Activated CD4-positive, alpha-beta T cell treated with anti-CD3 and anti-CD28 coated beads, Interleukin-2, amount 10 ng/mL, durations not matched to agents 24 days and 14 days (primary cell): ENCODE results near the gene TAB2. TPM values are rescaled to one million over a fixed set of nuclear protein-coding genes. Genes with fewer than 3 reads are reported as not detected.

ENCODE experiments used
- DNase-seq: peaks from one replicate; pipeline ENCODE4 v3.0.0; 2022
- H3K27ac Mint-ChIP-seq: one replicate; pipeline ENCODE4 v1.8.0; 2022; ENCODE audit warnings: mild to moderate bottlenecking, mixed read lengths
- H3K27me3 Mint-ChIP-seq: one replicate; pipeline ENCODE4 v1.8.0; 2022; ENCODE audit warnings: mixed read lengths
- H3K36me3 Mint-ChIP-seq: one replicate; pipeline ENCODE4 v1.8.0; 2022; ENCODE audit warnings: low read depth, mild to moderate bottlenecking, mixed read lengths
- H3K4me1 Mint-ChIP-seq: one replicate; pipeline ENCODE4 v1.8.0; 2021; ENCODE audit warnings: mixed read lengths
- H3K4me3 Mint-ChIP-seq: one replicate; pipeline ENCODE4 v1.8.0; 2022; ENCODE audit warnings: mild to moderate bottlenecking, moderate library complexity, mixed read lengths
- H3K9me3 Mint-ChIP-seq: one replicate; pipeline ENCODE4 v1.8.0; 2021; ENCODE audit warnings: mixed read lengths
- intact Hi-C: fragments of 100-400 bp; cut with micrococcal nuclease; formaldehyde crosslinking; loops from one replicate; pipeline ENCODE4 v1.15.1; 2023
- total RNA-seq: library from RNA; stranded (reverse); gene quantifications from 2 replicates; pipeline ENCODE4 v1.2.3, GENCODE V29; 2022

The TAB2 gene
- total RNA-seq, 1 donor from 2014 or later = 136 TPM

DNA sequence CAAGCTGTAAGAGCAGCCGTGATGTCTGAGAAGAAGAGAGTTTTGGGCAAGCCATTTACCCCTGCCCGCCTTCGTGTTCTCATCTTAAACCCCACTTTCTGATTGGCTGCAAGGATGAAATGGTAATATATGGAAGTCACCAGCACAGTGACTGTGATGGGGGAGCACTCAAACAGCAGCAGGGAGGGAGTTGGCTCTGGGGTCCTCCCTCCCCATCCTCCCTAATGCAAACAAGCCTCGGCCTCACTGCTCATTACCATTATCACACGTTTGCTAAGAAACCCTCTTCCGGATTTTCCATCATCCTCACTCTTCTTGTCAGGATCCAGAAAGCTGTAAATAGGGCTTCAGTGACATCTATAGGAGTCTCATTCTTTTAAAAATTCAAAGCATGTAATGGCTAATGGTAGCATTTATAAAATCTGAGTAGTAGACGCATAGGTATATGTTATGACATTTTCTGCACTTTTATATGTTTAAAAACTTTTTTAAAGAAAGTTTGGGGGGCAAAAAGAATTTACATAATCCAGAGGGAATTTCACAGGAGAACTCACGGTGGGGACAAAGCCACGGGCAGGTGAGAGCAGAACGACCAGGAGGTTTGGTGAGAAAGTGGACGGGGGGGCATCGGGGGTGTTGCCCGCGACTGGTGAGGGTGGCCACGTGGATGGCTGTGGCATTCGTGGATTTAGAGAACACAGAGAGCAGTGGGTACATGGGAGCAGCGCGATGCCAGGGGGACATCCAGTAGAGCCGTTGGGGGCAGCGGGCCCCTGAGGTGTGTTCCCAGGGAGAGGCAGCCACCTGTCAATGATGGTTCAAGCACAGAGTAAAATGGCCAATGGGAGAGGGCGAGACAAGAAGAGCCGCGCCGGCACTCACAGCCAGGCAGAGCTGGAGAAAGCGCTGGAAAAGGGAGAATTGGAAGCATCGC lies 112.2 kb downstream of the TAB2 start:
- Mint-ChIP-seq H3K27me3 (no peaks in the 10 kb centered on the region), H3K4me1 (peaks cover 14% of the 10 kb centered on the region), H3K36me3 (peaks cover 4% of the 10 kb centered on the region), H3K9me3 (no peaks in the 10 kb centered on the region), H3K4me3 (no peak overlapping the region), H3K27ac (no peak overlapping the region)
- DNase-seq = no peak
- intact Hi-C loops = loop anchor here (5.0 to 10.0 kb wide), 2 partner anchors 197 to 865 kb away; no protein-coding TSS in a partner anchor

- peaks cover 16% of the 10 kb centered on the region for H3K4me1 Mint-ChIP-seq
- no peaks in the 10 kb centered on the region for H3K27me3 Mint-ChIP-seq
- peak overlapping the region; percentile 69 for H3K4me3 Mint-ChIP-seq
- H3K9me3 Mint-ChIP-seq = no peaks in the 10 kb centered on the region
- intact Hi-C loops = loop anchor here (1.0 to 10.0 kb wide), 5 partner anchors 85 to 867 kb away; no protein-coding TSS in a partner anchor
- DNase-seq = peak; percentile 97
- H3K36me3 Mint-ChIP-seq = peaks cover 4% of the 10 kb centered on the region
- peak overlapping the region; percentile 92 for H3K27ac Mint-ChIP-seq
Measured at GRCh38 chr6:149431905-149432775, 114.6 kb downstream of the TAB2 start.

GRCh38 chr6:149433405-149433804 lies 115.9 kb downstream of the TAB2 start:
- H3K27me3 Mint-ChIP-seq = no peaks in the 10 kb centered on the region
- DNase-seq = no peak
- H3K9me3 Mint-ChIP-seq = no peaks in the 10 kb centered on the region
- H3K27ac Mint-ChIP-seq = no peak overlapping the region
- intact Hi-C loops = loop anchor here (2.0 to 10.0 kb wide), 3 partner anchors 83 to 869 kb away; no protein-coding TSS in a partner anchor
- H3K4me1 Mint-ChIP-seq = peaks cover 19% of the 10 kb centered on the region
- H3K36me3 Mint-ChIP-seq = peaks cover 2% of the 10 kb centered on the region
- H3K4me3 Mint-ChIP-seq = no peak overlapping the region

DNA sequence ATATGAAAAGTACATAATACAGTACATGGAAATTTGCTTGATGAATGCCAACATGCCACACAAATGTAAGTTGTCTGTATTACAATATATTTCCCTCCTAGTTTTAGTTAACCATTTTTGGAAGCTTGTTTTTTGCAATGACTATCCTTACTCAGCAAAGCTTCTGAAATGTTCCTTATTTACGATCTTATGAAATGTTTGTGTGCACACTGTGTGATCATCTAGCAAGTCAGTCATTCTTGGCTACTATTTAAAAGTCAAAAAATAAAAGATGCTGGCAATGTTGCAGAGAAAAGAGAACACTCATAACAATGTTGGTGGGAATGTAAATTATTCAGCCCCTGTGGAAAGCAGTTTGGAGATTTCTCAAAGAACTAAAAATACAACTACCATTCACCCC lies 116.4 kb downstream of the TAB2 start:
- DNase-seq = no peak

DNA sequence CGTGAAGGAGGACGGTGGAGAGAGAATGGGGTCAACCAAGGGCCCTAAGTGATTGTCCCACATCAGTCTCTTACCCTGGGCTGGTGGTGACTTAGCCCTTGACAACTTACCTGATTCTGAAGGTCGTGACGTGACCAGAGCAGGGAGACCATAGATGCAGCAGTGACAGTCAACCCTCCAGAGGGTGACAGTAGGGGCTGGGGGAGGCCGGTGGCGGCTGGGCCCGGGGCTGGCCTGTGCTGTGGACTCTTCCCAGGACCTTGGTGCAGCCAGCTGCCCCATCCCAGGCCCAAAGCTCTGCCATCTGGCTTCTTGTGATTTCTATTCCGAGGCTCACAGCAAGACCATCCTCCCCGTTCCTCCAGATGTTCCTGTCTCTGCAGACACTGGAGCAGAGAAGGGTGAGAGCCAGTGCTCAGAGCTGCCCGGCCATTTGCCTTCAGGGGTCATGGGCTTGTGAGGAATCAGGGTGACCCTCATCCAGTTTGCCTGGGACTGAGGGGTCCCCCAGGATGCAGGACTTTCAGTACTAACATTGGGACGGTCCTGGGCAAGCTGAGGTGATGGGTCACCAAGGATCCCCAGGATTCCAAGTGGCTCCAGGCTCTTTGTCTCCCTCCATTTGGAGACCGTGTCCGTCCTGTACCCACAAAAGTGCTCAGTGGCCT lies 118.5 kb downstream of the TAB2 start:
- H3K4me1 Mint-ChIP-seq = peaks cover 19% of the 10 kb centered on the region
- DNase-seq = no peak
- no peaks in the 10 kb centered on the region for H3K27me3 Mint-ChIP-seq
- H3K27ac Mint-ChIP-seq = no peak overlapping the region
- intact Hi-C loops = loop anchor here (10.0 kb wide), 1 partner anchor 871 kb away; no protein-coding TSS in a partner anchor
- no peaks in the 10 kb centered on the region for H3K9me3 Mint-ChIP-seq
- H3K36me3 Mint-ChIP-seq = no peaks in the 10 kb centered on the region
- H3K4me3 Mint-ChIP-seq = no peak overlapping the region

More for the DNA sequence above, 116.4 kb downstream of the TAB2 start:
- Mint-ChIP-seq H3K27me3 (no peaks in the 10 kb centered on the region), H3K4me1 (peaks cover 16% of the 10 kb centered on the region), H3K36me3 (no peaks in the 10 kb centered on the region), H3K9me3 (no peaks in the 10 kb centered on the region), H3K4me3 (no peak overlapping the region), H3K27ac (no peak overlapping the region)
- intact Hi-C loops = loop anchor here (2.0 to 10.0 kb wide), 3 partner anchors 83 to 869 kb away; no protein-coding TSS in a partner anchor

DNA sequence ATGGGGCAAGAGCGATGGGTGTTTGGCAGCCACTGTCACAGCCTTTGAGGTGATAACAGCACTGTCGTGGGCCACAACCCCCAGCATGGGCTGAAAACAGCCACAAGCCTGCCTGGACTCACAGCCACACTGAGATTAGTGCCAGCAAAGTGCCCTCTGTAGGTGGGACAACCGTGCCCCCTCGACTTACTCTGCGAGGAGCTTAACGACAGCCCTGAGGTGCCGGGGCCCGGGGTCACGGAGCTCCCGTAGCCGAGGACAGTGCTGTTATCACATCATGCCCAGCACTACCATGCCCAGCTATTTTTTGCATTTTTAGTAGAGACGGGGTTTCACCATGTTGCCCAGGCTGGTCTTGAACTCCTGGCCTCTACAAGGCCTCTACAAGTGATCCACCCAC lies 119.1 kb downstream of the TAB2 start:
- Mint-ChIP-seq H3K36me3 (no peaks in the 10 kb centered on the region), H3K27ac (no peak overlapping the region), H3K4me1 (peaks cover 19% of the 10 kb centered on the region), H3K27me3 (no peaks in the 10 kb centered on the region), H3K9me3 (no peaks in the 10 kb centered on the region), H3K4me3 (no peak overlapping the region)
- no peak for DNase-seq
- intact Hi-C loops = loop anchor here (10.0 kb wide), 1 partner anchor 872 kb away; no protein-coding TSS in a partner anchor

GRCh38 chr6:149437212-149437611 lies 119.7 kb downstream of the TAB2 start:
- Mint-ChIP-seq H3K27ac (no peak overlapping the region), H3K4me3 (no peak overlapping the region), H3K27me3 (no peaks in the 10 kb centered on the region), H3K36me3 (no peaks in the 10 kb centered on the region), H3K9me3 (no peaks in the 10 kb centered on the region), H3K4me1 (peaks cover 16% of the 10 kb centered on the region)
- intact Hi-C loops = loop anchor here (10.0 kb wide), 1 partner anchor 872 kb away; no protein-coding TSS in a partner anchor
- no peak for DNase-seq

DNA sequence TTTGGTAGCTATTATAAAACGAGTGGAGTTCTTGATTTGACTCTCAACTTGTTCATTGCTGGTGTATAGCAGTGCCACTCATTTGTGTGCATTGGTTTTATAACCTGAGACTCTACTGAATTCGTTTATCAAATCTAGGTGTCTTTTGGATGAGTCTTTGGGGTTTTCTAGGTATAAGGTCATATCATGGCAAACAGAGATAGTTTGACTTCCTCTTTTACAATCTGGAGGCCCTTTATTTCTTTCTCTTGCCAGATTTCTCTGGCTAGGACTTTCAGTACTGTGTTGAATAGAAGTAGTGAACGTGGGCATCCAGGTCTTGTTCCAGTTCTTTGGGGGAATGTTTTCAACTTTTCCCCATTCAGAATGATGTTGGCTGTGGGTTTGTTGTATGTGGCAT lies 121.3 kb downstream of the TAB2 start:
- no peaks in the 10 kb centered on the region for H3K9me3 Mint-ChIP-seq
- no peaks in the 10 kb centered on the region for H3K27me3 Mint-ChIP-seq
- no peaks in the 10 kb centered on the region for H3K36me3 Mint-ChIP-seq
- H3K4me1 Mint-ChIP-seq = peaks cover 14% of the 10 kb centered on the region
- DNase-seq = no peak
- peak overlapping the region; percentile 18 for H3K27ac Mint-ChIP-seq
- H3K4me3 Mint-ChIP-seq = no peak overlapping the region
- intact Hi-C loops = loop anchor here (10.0 kb wide), 1 partner anchor 874 kb away; no protein-coding TSS in a partner anchor

DNA sequence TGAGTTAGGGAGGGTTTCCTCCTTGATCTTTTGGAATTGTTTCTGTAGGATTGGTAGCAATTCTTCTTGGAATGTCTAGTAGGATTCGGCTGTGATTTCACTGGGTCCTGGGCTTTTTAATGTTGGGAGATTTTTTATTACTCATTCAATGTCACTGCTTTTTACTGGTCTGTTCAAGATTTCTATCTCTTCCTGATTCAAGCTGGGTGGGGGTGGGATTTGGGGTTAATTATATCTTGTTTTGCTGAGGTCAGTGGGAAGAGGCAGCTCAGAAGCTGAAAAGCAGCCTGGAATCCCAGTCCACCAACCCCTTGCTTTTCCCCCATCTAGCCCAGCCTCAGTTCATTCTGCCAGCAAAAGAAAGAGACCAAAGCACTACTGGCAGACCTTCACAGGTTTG lies 122.1 kb downstream of the TAB2 start:
- H3K27ac Mint-ChIP-seq = no peak overlapping the region
- H3K27me3 Mint-ChIP-seq = no peaks in the 10 kb centered on the region
- no peak overlapping the region for H3K4me3 Mint-ChIP-seq
- no peaks in the 10 kb centered on the region for H3K9me3 Mint-ChIP-seq
- H3K4me1 Mint-ChIP-seq = peaks cover 16% of the 10 kb centered on the region
- DNase-seq = no peak
- intact Hi-C loops = loop anchor here (10.0 kb wide), 1 partner anchor 875 kb away; no protein-coding TSS in a partner anchor
- peaks cover 3% of the 10 kb centered on the region for H3K36me3 Mint-ChIP-seq

- no peak for DNase-seq
- no peaks in the 10 kb centered on the region for H3K9me3 Mint-ChIP-seq
- H3K27me3 Mint-ChIP-seq = no peaks in the 10 kb centered on the region
- H3K4me3 Mint-ChIP-seq = no peak overlapping the region
- H3K27ac Mint-ChIP-seq = no peak overlapping the region
- peaks cover 17% of the 10 kb centered on the region for H3K4me1 Mint-ChIP-seq
- intact Hi-C loops = no loop called here
- peaks cover 4% of the 10 kb centered on the region for H3K36me3 Mint-ChIP-seq
Measured at GRCh38 chr6:149440735-149441671, 123.5 kb downstream of the TAB2 start.

DNA sequence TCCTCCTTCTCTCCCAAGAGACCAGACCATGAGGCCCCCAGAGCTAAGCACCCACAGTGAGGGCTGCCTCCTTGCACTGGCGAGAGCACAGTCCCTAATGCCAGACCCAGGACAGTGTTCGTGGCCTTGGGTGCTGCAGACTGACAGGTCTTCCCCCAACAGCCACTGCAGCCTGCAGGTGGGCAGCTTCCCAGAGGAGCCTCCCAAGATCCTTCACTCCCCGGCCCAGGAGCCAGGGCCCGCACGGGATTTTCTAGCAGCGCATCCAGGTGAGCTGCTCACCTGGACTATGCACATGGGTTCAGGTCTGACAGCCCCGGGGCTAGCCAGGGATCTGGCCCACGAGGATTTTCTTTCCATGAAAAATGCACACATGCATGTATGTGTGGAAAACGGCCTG lies 124.2 kb downstream of the TAB2 start:
- intact Hi-C loops = no loop called here
- no peak for DNase-seq
- peaks cover 4% of the 10 kb centered on the region for H3K36me3 Mint-ChIP-seq
- H3K4me1 Mint-ChIP-seq = peaks cover 17% of the 10 kb centered on the region
- H3K27me3 Mint-ChIP-seq = no peaks in the 10 kb centered on the region
- no peak overlapping the region for H3K4me3 Mint-ChIP-seq
- no peaks in the 10 kb centered on the region for H3K9me3 Mint-ChIP-seq
- H3K27ac Mint-ChIP-seq = no peak overlapping the region

DNA sequence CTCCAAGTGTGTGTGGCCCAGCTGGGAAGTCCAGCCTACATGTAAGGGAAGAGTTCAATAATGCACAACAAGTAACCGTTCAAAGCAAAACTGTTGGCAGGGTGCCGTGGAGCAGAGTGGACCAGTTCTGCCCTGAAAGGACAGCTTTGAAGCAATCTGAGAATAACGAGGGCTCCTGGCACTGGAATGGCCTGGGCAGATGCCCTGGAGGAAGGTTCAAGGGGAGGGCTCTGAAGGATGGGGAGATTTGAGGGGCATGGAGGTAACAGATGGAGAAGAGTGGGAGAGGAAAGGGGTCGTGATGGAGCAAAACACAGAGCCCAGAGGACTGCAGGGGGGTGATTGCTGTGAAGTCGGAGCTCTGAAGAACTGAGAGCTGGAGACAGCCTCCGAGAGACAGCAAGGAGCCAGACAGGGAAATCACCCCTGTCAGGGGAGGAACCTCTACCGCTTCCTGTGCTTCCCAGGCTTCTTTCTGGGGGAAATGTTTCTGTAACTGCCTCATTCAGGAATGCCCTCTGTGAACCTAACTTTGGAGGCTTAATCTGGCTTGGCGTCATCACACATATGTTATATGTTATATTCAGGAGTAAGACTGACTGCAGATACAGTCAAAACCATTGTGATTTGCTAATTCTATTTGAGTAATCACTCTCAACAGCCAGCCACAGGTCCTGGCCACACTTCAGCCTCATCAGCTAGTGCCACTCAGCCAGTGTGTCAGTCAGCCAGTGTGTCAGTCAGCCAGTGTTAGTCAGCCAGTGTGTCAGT lies 126.1 kb downstream of the TAB2 start:
- Mint-ChIP-seq H3K36me3 (peaks cover 13% of the 10 kb centered on the region), H3K4me1 (peaks cover 10% of the 10 kb centered on the region), H3K9me3 (no peaks in the 10 kb centered on the region), H3K27ac (no peak overlapping the region), H3K4me3 (no peak overlapping the region), H3K27me3 (no peaks in the 10 kb centered on the region)
- no peak for DNase-seq
- intact Hi-C loops = no loop called here
